ENCODE results near the gene KIF16B.

GRCh38 chr20:16301986-16302385 lies 271.3 kb downstream of the KIF16B start:
- TF ChIP-seq CTCF (IDR thresholded peaks at IDR 0.05; ENCODE audit: low read depth, low read length, missing input control): no peak
- no peak for TF ChIP-seq JUND (IDR thresholded peaks at IDR 0.05)

All from liver (tissue), 3 donors.